Heart left ventricle (tissue), 16 donors: ENCODE data around the gene CHD5. TPM values are rescaled to one million over a fixed set of nuclear protein-coding genes. Genes with fewer than 3 reads are reported as not detected.

Experiments used
- ATAC-seq, 4 donors: fragments of 200-7000 bp; cut with Tn5 transposase; one replicate each; pipeline ENCODE4 v1.9.1; 2020 to 2022; ENCODE audit warnings: moderate library complexity in 4 of 4, mild to moderate bottlenecking in 3 of 4, moderate number of reproducible peaks in 1 of 4
- DNase-seq, 5 donors: peaks; one replicate each; pipeline ENCODE4 v3.0.0-alpha.2; 2020
- H3K27ac ChIP-seq, 12 donors: fragments of 200-600 bp; sonication (generic) in 4 of 12; one replicate each; pipeline versions ENCODE4 v1.5.0 to v1.8.0; 2016 to 2022; ENCODE audit warnings: mild to moderate bottlenecking in 2 of 12
- H3K27me3 ChIP-seq, 9 donors: fragments of 200-600 bp; sonication (generic) in 2 of 9; one replicate each; pipeline versions ENCODE4 v1.5.1 to v1.8.0; 2016 to 2022; ENCODE audit warnings: mild to moderate bottlenecking in 3 of 9
- H3K36me3 ChIP-seq, 9 donors: fragments of 200-600 bp; sonication (generic) in 2 of 9; one replicate each; pipeline versions ENCODE4 v1.5.0 to v1.8.0; 2018 to 2022; ENCODE audit warnings: mild to moderate bottlenecking in 2 of 9
- H3K4me1 ChIP-seq, 12 donors: fragments of 200-600 bp; sonication (generic) in 4 of 12; one replicate each; pipeline versions ENCODE4 v1.5.0 to v1.8.0; 2016 to 2022; ENCODE audit warnings: mild to moderate bottlenecking in 3 of 12
- H3K4me3 ChIP-seq, 12 donors: fragments of 200-600 bp; sonication (generic) in 4 of 12; one replicate each; pipeline versions ENCODE4 v1.5.0 to v1.8.0; 2017 to 2022; ENCODE audit warnings: mild to moderate bottlenecking in 9 of 12, moderate library complexity in 4 of 12
- H3K9me3 ChIP-seq, 12 donors: fragments of 200-600 bp; sonication (generic) in 4 of 12; one replicate each; pipeline versions ENCODE4 v1.5.0 to v1.8.0; 2016 to 2022; ENCODE audit warnings: mild to moderate bottlenecking in 1 of 12
- POLR2A ChIP-seq, 2 donors: fragments of 450-650 bp; IDR thresholded peaks; one replicate each; pipeline ENCODE4 v1.6.1; 2017; ENCODE audit warnings: antibody characterized with exemption in 2 of 2, mild to moderate bottlenecking in 2 of 2, moderate library complexity in 2 of 2
- WGBS, 4 donors: extraction: QIAGEN DNeasy Blood & Tissue Kit in 2 of 4; methylation state at CpG; one replicate each; pipeline versions ENCODE4 v1.1.5 to v1.1.7; 2013 to 2018; 5-methylcytosine and 5-hydroxymethylcytosine counted together
- intact Hi-C, 10 donors: fragments of 100-400 bp; cut with DNase I; formaldehyde crosslinking; loops; one replicate each; pipeline versions ENCODE4 v1.11.1 to v1.14.2; 2022
- polyA plus RNA-seq, 2 donors: library from polyadenylated mRNA; stranded (reverse); fragments of 200-250 nt; gene quantifications; one replicate each; pipeline ENCODE4 v1.2.3, GENCODE V29; 2013
- total RNA-seq, 9 donors: library from RNA; depleted of rRNA in 2 of 9; stranded (reverse); fragments of >200 nt in 2 of 9; fragmentation: NEBNext Ultra II Directional in 3 of 9; extraction: Animal tissue kit (Norgen Biotek cat#: 25700) in 3 of 9; gene quantifications; one replicate each; pipeline versions ENCODE4 v1.1.0 to v1.2.4, GENCODE V29; 2016 to 2023
- TF ChIP-seq, protein P1 (sequence below), 12 donors: fragments of 200-600 bp; sonication (generic) in 4 of 12; IDR thresholded peaks; one replicate each; pipeline versions ENCODE4 v1.5.0 to v1.8.0; 2018 to 2022; ENCODE audit warnings: antibody characterized with exemption in 12 of 12, mild to moderate bottlenecking in 5 of 12
- donor health status: ischemic (EF 13 %, LVEDD 7.1; RV severe dilation, severe dysfunction).
- donor health status: healthy with polysubstance abuse.
- donor health status: DM: no; HTN: yes; CAD: no.
- donor health status: DM: no; HTN: no; CAD: no.
- donor health status: ischemic (EF 25% LVEDD 6.9; RV normal size, moderate dysfunction).
- donor health status: ischemic (EF 25% LVEDD 5.7; RV mildly dilated, moderate dysfunction).
- donor health status: healthy.
- donor health status: DM: yes; HTN: yes; CAD: no.
- donor health status: ischemic (EF 35%, LVEDD 5.7; RV mildly dilated, moderate dysfunction).
- donor health status: nonischemic (EF 11% LVEDD 7.7; RV severe dilation, severe dysfunction).
- donor health status: DM: yes; HTN: yes; CAD: no.
- donor health status: PGD.
- donor health status: ischemic (EF 29% LVEDD 5.4; RV normal size, mild dysfunction).
- donor health status: nonischemic (EF 23%, LVEDD 6.1; RV moderate dilation, normal function).

Gene CHD5
- total and polyA plus RNA-seq, 11 donors = 0.07 to 1.3 (median 0.22) TPM; not detected in 2

GRCh38 chr1:6118415-6118814 is 61.7 kb downstream of the CHD5 start:
- intact Hi-C loops = no loop called here
- no peak overlapping the region for H3K27ac ChIP-seq
- no peak for DNase-seq
- ATAC-seq = no peak
- H3K27me3 ChIP-seq = no peaks in the 10 kb centered on the region
- no peak overlapping the region for H3K4me3 ChIP-seq
- 75 to 83% (median 80%) methylated on average over 3 of the region's 3 CpGs for WGBS, 4 donors
- no peak for TF ChIP-seq POLR2A (IDR thresholded peaks at IDR 0.05)
- TF ChIP-seq, protein P1, sequence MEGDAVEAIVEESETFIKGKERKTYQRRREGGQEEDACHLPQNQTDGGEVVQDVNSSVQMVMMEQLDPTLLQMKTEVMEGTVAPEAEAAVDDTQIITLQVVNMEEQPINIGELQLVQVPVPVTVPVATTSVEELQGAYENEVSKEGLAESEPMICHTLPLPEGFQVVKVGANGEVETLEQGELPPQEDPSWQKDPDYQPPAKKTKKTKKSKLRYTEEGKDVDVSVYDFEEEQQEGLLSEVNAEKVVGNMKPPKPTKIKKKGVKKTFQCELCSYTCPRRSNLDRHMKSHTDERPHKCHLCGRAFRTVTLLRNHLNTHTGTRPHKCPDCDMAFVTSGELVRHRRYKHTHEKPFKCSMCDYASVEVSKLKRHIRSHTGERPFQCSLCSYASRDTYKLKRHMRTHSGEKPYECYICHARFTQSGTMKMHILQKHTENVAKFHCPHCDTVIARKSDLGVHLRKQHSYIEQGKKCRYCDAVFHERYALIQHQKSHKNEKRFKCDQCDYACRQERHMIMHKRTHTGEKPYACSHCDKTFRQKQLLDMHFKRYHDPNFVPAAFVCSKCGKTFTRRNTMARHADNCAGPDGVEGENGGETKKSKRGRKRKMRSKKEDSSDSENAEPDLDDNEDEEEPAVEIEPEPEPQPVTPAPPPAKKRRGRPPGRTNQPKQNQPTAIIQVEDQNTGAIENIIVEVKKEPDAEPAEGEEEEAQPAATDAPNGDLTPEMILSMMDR (IDR thresholded peaks at IDR 0.05) = no peak
- H3K4me1 ChIP-seq = no peaks in the 10 kb centered on the region
- H3K36me3 ChIP-seq = no peaks in the 10 kb centered on the region
- peaks cover 0 to 21% (median 9%) of the 10 kb centered on the region in 12 donors for H3K9me3 ChIP-seq

DNA sequence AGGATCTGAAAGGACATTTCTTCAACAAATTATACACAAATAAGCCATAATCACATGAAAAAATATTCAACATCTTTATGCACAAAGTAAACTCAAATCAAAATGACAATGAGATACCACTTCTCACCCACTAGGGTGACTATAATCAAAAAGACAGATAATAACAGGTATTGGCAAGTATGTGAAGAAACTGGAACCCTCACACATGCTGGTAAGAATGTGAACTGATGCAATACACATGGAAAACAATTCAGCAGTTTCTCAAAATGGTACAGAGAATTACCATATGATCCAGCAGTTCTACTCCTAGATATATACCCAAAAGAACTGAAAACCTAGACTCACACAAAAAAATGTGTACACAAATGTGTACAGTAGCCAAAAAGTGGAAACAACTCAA is 62.5 kb downstream of the CHD5 start:
- DNase-seq = no peak

GRCh38 chr1:6117064-6117463 is 63.1 kb downstream of the CHD5 start:
- Histone ChIP-seq H3K4me1 (no peaks in the 10 kb centered on the region), H3K36me3 (no peaks in the 10 kb centered on the region), H3K4me3 (no peak overlapping the region), H3K27ac (no peak overlapping the region), H3K9me3 (peaks cover 0 to 21% (median 9%) of the 10 kb centered on the region in 12 donors), H3K27me3 (no peaks in the 10 kb centered on the region)
- intact Hi-C loops = no loop called here
- no peak for DNase-seq
- no peak for TF ChIP-seq POLR2A (IDR thresholded peaks at IDR 0.05)
- TF ChIP-seq, protein P1 (IDR thresholded peaks at IDR 0.05) = no peak
- 69 to 92% (median 84%) methylated on average over 2 of the region's 2 CpGs for WGBS, 4 donors
- ATAC-seq = no peak

More for the DNA sequence above, 62.5 kb downstream of the CHD5 start:
- no peak for TF ChIP-seq POLR2A (IDR thresholded peaks at IDR 0.05)
- TF ChIP-seq, protein P1 (IDR thresholded peaks at IDR 0.05) = no peak
- intact Hi-C loops = no loop called here
- ATAC-seq = no peak
- Histone ChIP-seq H3K4me3 (no peak overlapping the region), H3K27me3 (no peaks in the 10 kb centered on the region), H3K36me3 (no peaks in the 10 kb centered on the region), H3K27ac (no peak overlapping the region), H3K4me1 (no peaks in the 10 kb centered on the region), H3K9me3 (peaks cover 0 to 21% (median 9%) of the 10 kb centered on the region in 12 donors)

- H3K9me3 ChIP-seq = peaks cover 0 to 21% (median 9%) of the 10 kb centered on the region in 12 donors
- H3K27ac ChIP-seq = no peak overlapping the region
- 51 to 65% (median 58%) methylated on average over 1 of the region's 1 CpG for WGBS, 4 donors
- no peaks in the 10 kb centered on the region for H3K4me1 ChIP-seq
- ATAC-seq (no peak), DNase-seq (no peak)
- no peaks in the 10 kb centered on the region for H3K27me3 ChIP-seq
- intact Hi-C loops = no loop called here
- TF ChIP-seq, protein P1 (IDR thresholded peaks at IDR 0.05) = no peak
- TF ChIP-seq POLR2A (IDR thresholded peaks at IDR 0.05) = no peak
- H3K36me3 ChIP-seq = no peaks in the 10 kb centered on the region
- no peak overlapping the region for H3K4me3 ChIP-seq
These were observed 64.0 kb downstream of the CHD5 start for GRCh38 chr1:6116137-6116536.
